Spleen (tissue), 11 donors: Measurements from ENCODE around the gene CHST4. TPM values are rescaled to one million over a fixed set of nuclear protein-coding genes. Genes with fewer than 3 reads are reported as not detected.

ENCODE experiments used
- DNase-seq: peaks from one replicate; pipeline ENCODE4 v3.0.0-alpha.2; 2020
- H3K27ac ChIP-seq, 8 donors: fragments of 200-600 bp; sonication (generic) in 7 of 8; 1 replicate in 4 of 8; 2 replicates in 4 of 8; pipeline versions ENCODE4 v1.5.0 to v1.8.0; 2016 to 2021; ENCODE audit warnings: inconsistent platforms in 4 of 8, mild to moderate bottlenecking in 4 of 8, moderate library complexity in 1 of 8
- H3K27me3 ChIP-seq, 7 donors: fragments of 200-600 bp; sonication (generic) in 6 of 7; replicated peaks in 1 of 7; 1 replicate in 4 of 7; 2 replicates in 3 of 7; pipeline versions ENCODE4 v1.5.0 to v1.8.0; 2016 to 2021; ENCODE audit warnings: inconsistent platforms in 3 of 7, mild to moderate bottlenecking in 1 of 7
- H3K36me3 ChIP-seq, 6 donors: fragments of 200-600 bp; sonication (generic) in 5 of 6; 1 replicate in 4 of 6; 2 replicates in 2 of 6; pipeline versions ENCODE4 v1.5.0 to v1.8.0; 2016 to 2021; ENCODE audit warnings: inconsistent platforms in 2 of 6
- H3K4me1 ChIP-seq, 6 donors: fragments of 200-600 bp; sonication (generic) in 5 of 6; 1 replicate in 3 of 6; 2 replicates in 3 of 6; pipeline versions ENCODE4 v1.5.0 to v1.8.0; 2016 to 2021; ENCODE audit warnings: inconsistent platforms in 3 of 6
- H3K4me3 ChIP-seq, 8 donors: fragments of 200-600 bp; sonication (generic) in 7 of 8; 1 replicate in 4 of 8; 2 replicates in 4 of 8; pipeline versions ENCODE4 v1.5.0 to v1.8.0; 2016 to 2021; ENCODE audit warnings: inconsistent platforms in 4 of 8, mild to moderate bottlenecking in 4 of 8, moderate library complexity in 2 of 8
- H3K9me3 ChIP-seq, 8 donors: fragments of 200-600 bp; sonication (generic) in 7 of 8; 1 replicate in 4 of 8; 2 replicates in 4 of 8; pipeline versions ENCODE4 v1.5.0 to v1.8.0; 2016 to 2021; ENCODE audit warnings: inconsistent platforms in 4 of 8
- POLR2A ChIP-seq, 3 donors: fragments of 450-650 bp; IDR thresholded peaks; one replicate each; pipeline ENCODE4 v1.5.1; 2017; ENCODE audit warnings: antibody characterized with exemption in 3 of 3, mild to moderate bottlenecking in 1 of 3
- POLR2AphosphoS5 ChIP-seq, 3 donors: sonication (generic); formaldehyde crosslinking; IDR thresholded peaks; one replicate each; pipeline ENCODE4 v1.5.1; 2017; ENCODE audit warnings: antibody characterized with exemption in 3 of 3
- WGBS, 5 donors: extraction: QIAGEN DNeasy Blood & Tissue Kit in 3 of 5; methylation state at CpG; one replicate each; pipeline versions ENCODE4 v1.1.5 to v1.1.7; 2013 to 2018; 5-methylcytosine and 5-hydroxymethylcytosine counted together
- intact Hi-C: fragments of 100-400 bp; cut with DNase I; formaldehyde crosslinking; loops from one replicate; pipeline ENCODE4 v1.15.0; 2023; ENCODE audit warnings: low total_unique reads
- polyA plus RNA-seq, 3 donors: library from polyadenylated mRNA; stranded (reverse); fragments of 200-250 nt; gene quantifications; one replicate each; pipeline ENCODE4 v1.2.1, GENCODE V29; 2013
- total RNA-seq, 7 donors: library from RNA; depleted of rRNA in 3 of 7; stranded (reverse); fragments of >200 nt in 3 of 7; fragmentation: NEBNext Ultra II Directional in 4 of 7; extraction: Animal tissue kit (Norgen Biotek cat#: 25700) in 4 of 7; gene quantifications; one replicate each; pipeline versions ENCODE4 v1.1.0 to v1.2.1, GENCODE V29; 2016 to 2021
- TF ChIP-seq, protein P1 (sequence below), 11 experiments: fragments of 200-600 bp in 7 of 11; fragments of 450-650 bp in 4 of 11; sonication (generic) in 4 of 11; IDR thresholded peaks in 8 of 11; conservative IDR thresholded peaks in 3 of 11; 1 replicate in 7 of 11; 2 replicates in 4 of 11; pipeline versions ENCODE4 v1.4.0 to v1.8.0; 2016 to 2021; ENCODE audit warnings: antibody characterized with exemption in 11 of 11, inconsistent platforms in 4 of 11, mild to moderate bottlenecking in 1 of 11
- donor health status: healthy with polysubstance abuse.
- donor health status: DM: no; HTN: no; CAD: no; lungs with moderate emphysema.
- donor health status: DM: no; HTN: no; CAD: no.
- donor health status: Bipolar disorder and iron deficiency.
- donor health status: healthy.
- donor health status: DM: no; HTN: no; CAD: no.
- donor health status: DM: yes; HTN: yes; CAD: no.

Gene CHST4
- total and polyA plus RNA-seq, 10 donors: 0.04 to 0.14 (median 0.10) TPM; not detected in 7

GRCh38 chr16:71568551-71568950 is 42.3 kb downstream of the CHST4 start:
- Histone ChIP-seq H3K4me3 (no peak overlapping the region), H3K9me3 (no peaks in the 10 kb centered on the region), H3K4me1 (peaks cover 11 to 30% (median 25%) of the 10 kb centered on the region in 6 donors), H3K27ac (no peak overlapping the region), H3K36me3 (no peaks in the 10 kb centered on the region), H3K27me3 (no peaks in the 10 kb centered on the region)
- no peak for DNase-seq
- TF ChIP-seq, protein P1, sequence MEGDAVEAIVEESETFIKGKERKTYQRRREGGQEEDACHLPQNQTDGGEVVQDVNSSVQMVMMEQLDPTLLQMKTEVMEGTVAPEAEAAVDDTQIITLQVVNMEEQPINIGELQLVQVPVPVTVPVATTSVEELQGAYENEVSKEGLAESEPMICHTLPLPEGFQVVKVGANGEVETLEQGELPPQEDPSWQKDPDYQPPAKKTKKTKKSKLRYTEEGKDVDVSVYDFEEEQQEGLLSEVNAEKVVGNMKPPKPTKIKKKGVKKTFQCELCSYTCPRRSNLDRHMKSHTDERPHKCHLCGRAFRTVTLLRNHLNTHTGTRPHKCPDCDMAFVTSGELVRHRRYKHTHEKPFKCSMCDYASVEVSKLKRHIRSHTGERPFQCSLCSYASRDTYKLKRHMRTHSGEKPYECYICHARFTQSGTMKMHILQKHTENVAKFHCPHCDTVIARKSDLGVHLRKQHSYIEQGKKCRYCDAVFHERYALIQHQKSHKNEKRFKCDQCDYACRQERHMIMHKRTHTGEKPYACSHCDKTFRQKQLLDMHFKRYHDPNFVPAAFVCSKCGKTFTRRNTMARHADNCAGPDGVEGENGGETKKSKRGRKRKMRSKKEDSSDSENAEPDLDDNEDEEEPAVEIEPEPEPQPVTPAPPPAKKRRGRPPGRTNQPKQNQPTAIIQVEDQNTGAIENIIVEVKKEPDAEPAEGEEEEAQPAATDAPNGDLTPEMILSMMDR (IDR thresholded peaks at IDR 0.05 in 8 of 11, conservative IDR thresholded peaks at IDR 0.05 in 3 of 11): no peak
- TF ChIP-seq POLR2A (IDR thresholded peaks at IDR 0.05) (no peak), POLR2AphosphoS5 (IDR thresholded peaks at IDR 0.05) (no peak)
- intact Hi-C loops: no loop called here
- 72 to 91% (median 80%) methylated on average over 4 of the region's 4 CpGs for WGBS, 5 donors

DNA sequence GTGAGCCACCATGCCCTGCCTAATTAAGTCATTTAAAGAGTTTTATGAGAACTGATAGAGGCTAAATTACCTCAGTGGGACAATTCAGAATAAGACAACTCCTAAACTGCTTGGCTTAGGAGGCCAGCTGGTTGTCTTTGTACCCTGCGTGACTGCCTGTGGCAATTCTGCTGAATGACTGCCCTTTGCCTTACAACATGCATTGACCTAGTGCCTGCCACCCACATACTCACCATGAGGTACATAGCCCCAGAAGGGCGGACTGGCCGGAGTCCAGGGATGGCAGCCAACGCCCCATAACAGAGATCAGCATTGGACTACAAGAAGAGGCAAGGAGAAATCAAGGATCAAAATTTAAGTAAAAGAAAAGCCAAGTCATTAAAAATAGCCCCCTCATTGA is 43.4 kb downstream of the CHST4 start:
- no peak for DNase-seq
- WGBS, 5 donors: 82 to 98% (median 95%) methylated on average over 4 of the region's 4 CpGs

GRCh38 chr16:71570144-71570543 is 43.9 kb downstream of the CHST4 start:
- 90 to 98% (median 96%) methylated on average over 8 of the region's 8 CpGs for WGBS, 5 donors
- H3K4me3 ChIP-seq: no peak overlapping the region
- intact Hi-C loops: no loop called here
- no peak for DNase-seq
- no peak overlapping the region for H3K27ac ChIP-seq
- H3K4me1 ChIP-seq: peaks cover 4 to 16% (median 14%) of the 10 kb centered on the region in 6 donors
- H3K9me3 ChIP-seq: no peaks in the 10 kb centered on the region
- TF ChIP-seq, protein P1 (IDR thresholded peaks at IDR 0.05 in 8 of 11, conservative IDR thresholded peaks at IDR 0.05 in 3 of 11): no peak
- TF ChIP-seq POLR2AphosphoS5 (IDR thresholded peaks at IDR 0.05): no peak
- TF ChIP-seq POLR2A (IDR thresholded peaks at IDR 0.05): no peak
- H3K36me3 ChIP-seq: no peaks in the 10 kb centered on the region
- no peaks in the 10 kb centered on the region for H3K27me3 ChIP-seq

More for the DNA sequence above, 43.4 kb downstream of the CHST4 start:
- intact Hi-C loops: no loop called here
- H3K36me3 ChIP-seq: no peaks in the 10 kb centered on the region
- no peaks in the 10 kb centered on the region for H3K9me3 ChIP-seq
- TF ChIP-seq, protein P1 (IDR thresholded peaks at IDR 0.05 in 8 of 11, conservative IDR thresholded peaks at IDR 0.05 in 3 of 11): no peak
- no peak for TF ChIP-seq POLR2A (IDR thresholded peaks at IDR 0.05)
- no peak for TF ChIP-seq POLR2AphosphoS5 (IDR thresholded peaks at IDR 0.05)
- H3K4me1 ChIP-seq: peaks cover 4 to 20% (median 16%) of the 10 kb centered on the region in 6 donors
- no peak overlapping the region for H3K27ac ChIP-seq
- no peak overlapping the region for H3K4me3 ChIP-seq
- no peaks in the 10 kb centered on the region for H3K27me3 ChIP-seq

DNA sequence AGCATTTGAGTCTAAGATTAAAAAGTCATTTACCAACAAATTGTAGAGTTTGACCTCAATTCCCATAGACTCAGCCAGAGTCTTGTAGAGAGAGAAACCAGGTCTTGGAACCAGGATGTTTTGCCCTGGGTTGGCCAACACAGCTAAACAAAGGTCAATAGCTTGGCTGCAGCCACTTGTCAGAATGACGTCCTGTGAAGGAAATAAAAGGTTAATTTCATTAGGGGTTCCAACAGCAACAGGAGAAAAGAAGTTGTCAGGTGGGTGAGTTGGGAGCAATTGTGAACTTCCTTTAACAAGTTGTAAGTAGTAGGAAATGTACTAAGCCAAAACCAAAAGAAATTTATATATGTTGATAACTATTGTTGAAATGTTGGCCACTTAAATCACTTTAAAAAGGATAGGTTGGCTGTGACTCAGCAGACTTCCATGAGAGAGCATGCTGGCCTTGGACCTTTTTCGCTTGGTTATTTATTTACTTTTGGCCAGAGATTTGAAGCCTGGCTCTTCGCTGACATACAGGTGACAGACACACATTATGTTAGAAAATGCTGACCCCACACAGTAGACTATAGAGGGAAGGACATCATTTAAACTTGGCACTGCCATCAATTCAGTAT is 46.4 kb downstream of the CHST4 start:
- TF ChIP-seq POLR2A (IDR thresholded peaks at IDR 0.05): no peak
- TF ChIP-seq POLR2AphosphoS5 (IDR thresholded peaks at IDR 0.05): no peak
- TF ChIP-seq, protein P1 (IDR thresholded peaks at IDR 0.05 in 8 of 11, conservative IDR thresholded peaks at IDR 0.05 in 3 of 11): no peak
- 50 to 71% (median 65%) methylated on average over 3 of the region's 3 CpGs for WGBS, 5 donors
- no peaks in the 10 kb centered on the region for H3K36me3 ChIP-seq
- no peak overlapping the region for H3K4me3 ChIP-seq
- intact Hi-C loops: no loop called here
- DNase-seq: no peak
- no peaks in the 10 kb centered on the region for H3K9me3 ChIP-seq
- H3K4me1 ChIP-seq: no peaks in the 10 kb centered on the region
- peaks cover 0 to 9% (median 0%) of the 10 kb centered on the region in 7 donors for H3K27me3 ChIP-seq
- no peak overlapping the region for H3K27ac ChIP-seq
